ENCODE measurements around the gene PRKCQ.

PRKCQ gene

DNA sequence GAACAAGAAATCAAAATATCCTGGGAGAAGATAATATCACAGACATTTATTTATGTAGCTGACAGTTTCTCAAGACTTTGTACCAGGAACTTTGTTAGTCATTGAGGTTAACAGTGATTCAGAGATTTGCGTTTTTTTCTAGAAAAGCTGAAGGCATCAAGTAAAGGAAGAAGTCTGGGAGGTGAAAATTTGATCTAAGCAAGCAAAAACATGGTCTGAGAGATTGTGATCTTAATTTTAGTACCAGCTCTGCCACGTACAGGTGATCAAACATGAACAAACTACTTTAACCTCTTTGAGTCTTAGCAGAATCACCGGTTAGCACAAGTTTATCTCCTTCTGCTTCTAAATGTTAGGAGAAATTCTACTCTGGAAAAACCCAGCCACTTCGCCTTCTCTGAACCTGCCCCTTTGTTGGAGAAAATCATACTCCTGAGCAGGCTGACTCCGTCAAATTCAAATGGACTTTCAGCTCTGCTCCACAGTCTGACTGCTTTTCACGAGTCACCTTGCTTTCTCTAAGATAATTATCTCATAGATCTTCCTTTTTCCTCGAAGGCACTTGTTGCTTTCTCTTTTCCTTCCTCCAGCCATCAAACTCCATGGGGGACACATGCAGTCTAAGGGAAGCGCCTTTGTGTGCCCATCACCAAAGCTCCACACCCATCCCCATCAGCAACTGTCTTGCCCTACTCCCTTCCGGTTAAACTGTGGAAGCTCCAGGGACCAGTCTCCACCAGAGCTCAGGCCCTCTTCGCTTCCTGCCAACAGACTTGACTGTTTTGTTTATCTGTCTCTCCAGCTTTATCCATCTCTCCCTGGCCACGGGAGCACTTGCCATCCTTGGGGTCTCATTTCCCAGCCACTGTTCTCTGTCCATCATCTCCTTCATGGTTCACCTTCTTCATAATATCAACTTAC is 86.3 kb downstream of the PRKCQ start:
- H3K4me3 Mint-ChIP-seq, result no peak overlapping the region
- H3K36me3 Mint-ChIP-seq (ENCODE audit: low read depth), result peaks cover 4% of the 10 kb centered on the region
- H3K4me1 Mint-ChIP-seq, result no peaks in the 10 kb centered on the region
- H3K27ac Mint-ChIP-seq, result no peak overlapping the region
- no peaks in the 10 kb centered on the region for H3K9me3 Mint-ChIP-seq
- peaks cover 4% of the 10 kb centered on the region for H3K27me3 Mint-ChIP-seq (ENCODE audit: low read depth)
- no peak for TF ChIP-seq CTCF (IDR thresholded peaks at IDR 0.05; ENCODE audit: unreplicated experiment in 3 of 3)

- no peak for TF ChIP-seq CTCF (IDR thresholded peaks at IDR 0.05; ENCODE audit: unreplicated experiment in 3 of 3)
- peaks cover 4% of the 10 kb centered on the region for H3K27me3 Mint-ChIP-seq (ENCODE audit: low read depth)
- no peaks in the 10 kb centered on the region for H3K4me1 Mint-ChIP-seq
- no peaks in the 10 kb centered on the region for H3K36me3 Mint-ChIP-seq (ENCODE audit: low read depth)
- H3K9me3 Mint-ChIP-seq, result no peaks in the 10 kb centered on the region
- H3K27ac Mint-ChIP-seq, result no peak overlapping the region
- no peak overlapping the region for H3K4me3 Mint-ChIP-seq
Observed at GRCh38 chr10:6492896-6493295, 87.2 kb downstream of the PRKCQ start.

GRCh38 chr10:6491841-6492609 is 88.1 kb downstream of the PRKCQ start:
- H3K36me3 Mint-ChIP-seq (ENCODE audit: low read depth), result peaks cover 3% of the 10 kb centered on the region
- H3K9me3 Mint-ChIP-seq, result no peaks in the 10 kb centered on the region
- H3K4me3 Mint-ChIP-seq, result no peak overlapping the region
- no peak overlapping the region for H3K27ac Mint-ChIP-seq
- no peaks in the 10 kb centered on the region for H3K4me1 Mint-ChIP-seq
- TF ChIP-seq CTCF (IDR thresholded peaks at IDR 0.05; ENCODE audit: unreplicated experiment in 3 of 3), result no peak
- peaks cover 4% of the 10 kb centered on the region for H3K27me3 Mint-ChIP-seq (ENCODE audit: low read depth)

- Mint-ChIP-seq H3K27me3 (ENCODE audit: low read depth) (peaks cover 4% of the 10 kb centered on the region), H3K27ac (no peak overlapping the region), H3K36me3 (ENCODE audit: low read depth) (peaks cover 9% of the 10 kb centered on the region), H3K4me3 (no peak overlapping the region), H3K4me1 (no peaks in the 10 kb centered on the region), H3K9me3 (no peaks in the 10 kb centered on the region)
- no peak for TF ChIP-seq CTCF (IDR thresholded peaks at IDR 0.05; ENCODE audit: unreplicated experiment in 3 of 3)
Observed at GRCh38 chr10:6490614-6491013, 89.5 kb downstream of the PRKCQ start.

DNA sequence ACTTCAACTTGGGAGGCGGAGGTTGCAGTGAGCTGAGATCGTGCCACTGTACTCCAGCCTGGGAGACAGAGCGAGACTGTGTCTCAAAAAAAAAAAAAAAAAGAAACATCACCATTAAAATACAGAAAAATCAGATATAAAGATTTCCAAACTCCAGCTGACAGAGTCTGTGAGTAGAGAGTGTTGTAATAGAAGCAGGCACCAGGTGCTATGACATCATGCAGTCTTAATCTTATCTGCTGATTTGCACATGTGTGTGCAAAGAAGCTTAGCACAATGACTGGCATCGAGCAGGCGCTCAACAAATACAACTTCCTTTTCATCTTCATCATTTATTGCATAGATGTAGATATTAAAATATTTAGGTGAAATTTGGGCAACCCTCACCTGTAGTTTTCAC is 92.2 kb downstream of the PRKCQ start:
- Mint-ChIP-seq H3K4me1 (no peaks in the 10 kb centered on the region), H3K36me3 (ENCODE audit: low read depth) (peaks cover 20% of the 10 kb centered on the region), H3K27me3 (ENCODE audit: low read depth) (peaks cover 4% of the 10 kb centered on the region), H3K4me3 (no peak overlapping the region), H3K9me3 (no peaks in the 10 kb centered on the region), H3K27ac (no peak overlapping the region)
- TF ChIP-seq CTCF (IDR thresholded peaks at IDR 0.05; ENCODE audit: unreplicated experiment in 3 of 3), result no peak
